GM18520 (cell line): Measurements from ENCODE around the gene ZNF57.
"Not testable (repeated sequence)": the region's sequence is repeated elsewhere in the genome, so short reads cannot be mapped to it uniquely, and the experiment has no call there.

Experiments
- ATAC-seq: cut with Tn5 transposase; IDR thresholded peaks from one replicate; pipeline ENCODE4 v1.9.1; 2021; ENCODE audit not compliant: unreplicated experiment

ZNF57 gene

DNA sequence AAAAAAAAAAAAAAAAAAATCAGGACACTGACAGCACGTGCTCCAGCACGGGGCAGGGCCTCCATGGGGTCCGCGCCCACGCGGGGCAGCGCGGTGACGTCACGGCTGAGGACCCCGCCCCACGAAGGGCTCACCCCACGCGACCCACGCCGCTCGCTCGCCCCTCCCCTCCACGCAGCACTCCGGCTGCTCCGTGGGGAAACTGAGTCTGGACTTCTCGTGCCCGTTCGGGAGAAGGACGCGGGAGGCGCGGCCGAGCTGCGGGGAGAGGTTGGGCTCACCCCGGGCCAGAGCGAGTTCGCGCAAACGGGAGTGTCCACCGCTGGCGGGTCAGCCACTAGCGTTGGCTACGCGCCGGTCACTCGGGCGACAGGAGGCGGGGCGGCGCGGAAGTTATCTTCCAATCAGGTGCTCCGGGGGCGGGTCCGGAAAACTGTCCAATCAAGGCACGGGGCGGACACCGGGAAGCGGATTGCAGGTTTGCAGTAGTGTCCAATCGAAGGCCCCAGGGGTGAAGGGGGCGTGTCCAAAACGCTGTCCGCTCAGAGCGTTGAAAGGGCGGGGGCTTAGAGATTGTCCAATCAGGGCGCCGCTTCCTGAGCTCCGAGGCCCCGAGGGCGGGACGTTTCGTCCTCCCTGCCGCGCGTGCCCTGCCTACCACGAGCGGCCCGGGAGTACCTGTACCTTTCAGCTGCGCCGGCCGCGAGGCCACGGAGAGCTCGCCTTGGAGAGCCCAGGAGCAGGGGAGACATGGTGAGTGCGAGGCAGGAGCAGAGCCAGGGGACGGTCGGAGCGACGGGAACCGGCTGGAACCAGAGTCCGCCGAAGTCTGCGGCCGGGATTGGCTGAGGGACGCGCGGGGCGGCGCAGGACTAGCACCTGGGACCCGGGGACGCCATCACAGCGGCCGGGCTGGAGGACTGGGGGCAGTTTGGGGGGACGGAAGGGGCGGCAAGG is at the start of gene ZNF57:
ZNF57 (plus strand) TSS at position 633 of the 957 bp plus-strand sequence; CDS start at position 751, 118 bp downstream.
- ATAC-seq, result peak; percentile 85

DNA sequence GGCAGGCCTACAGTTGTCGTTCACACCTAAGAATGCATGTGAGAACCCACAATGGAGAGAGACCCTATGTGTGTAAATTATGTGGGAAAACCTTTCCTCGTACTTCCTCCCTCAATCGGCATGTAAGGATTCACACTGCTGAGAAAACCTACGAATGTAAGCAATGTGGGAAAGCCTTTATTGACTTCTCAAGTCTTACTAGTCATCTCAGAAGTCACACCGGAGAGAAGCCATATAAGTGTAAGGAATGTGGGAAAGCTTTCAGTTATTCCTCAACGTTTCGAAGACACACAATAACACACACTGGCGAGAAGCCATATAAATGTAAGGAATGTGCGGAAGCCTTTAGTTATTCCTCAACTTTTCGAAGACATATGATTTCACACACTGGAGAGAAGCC is 48.1 kb upstream of the ZNF57 start:
- ATAC-seq, result no peak

DNA sequence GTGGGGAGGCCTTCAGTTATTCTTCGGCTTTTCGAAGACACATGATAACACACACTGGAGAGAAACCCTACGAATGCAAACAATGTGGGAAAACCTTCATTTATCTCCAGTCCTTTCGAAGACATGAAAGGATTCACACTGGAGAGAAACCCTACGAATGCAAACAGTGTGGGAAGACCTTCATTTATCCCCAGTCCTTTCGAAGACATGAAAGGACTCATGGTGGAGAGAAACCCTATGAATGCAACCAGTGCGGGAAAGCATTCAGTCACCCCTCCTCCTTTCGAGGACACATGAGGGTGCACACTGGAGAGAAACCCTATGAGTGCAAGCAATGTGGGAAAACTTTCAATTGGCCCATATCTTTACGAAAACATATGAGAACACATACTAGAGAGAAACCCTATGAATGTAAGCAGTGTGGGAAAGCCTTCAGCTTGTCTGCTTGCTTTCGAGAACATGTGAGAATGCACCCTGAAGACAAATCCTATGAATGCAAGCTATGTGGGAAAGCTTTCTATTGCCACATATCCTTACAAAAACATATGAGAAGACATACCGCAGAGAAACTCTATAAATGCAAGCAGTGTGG is 47.6 kb upstream of the ZNF57 start:
- ATAC-seq, result no peak

DNA sequence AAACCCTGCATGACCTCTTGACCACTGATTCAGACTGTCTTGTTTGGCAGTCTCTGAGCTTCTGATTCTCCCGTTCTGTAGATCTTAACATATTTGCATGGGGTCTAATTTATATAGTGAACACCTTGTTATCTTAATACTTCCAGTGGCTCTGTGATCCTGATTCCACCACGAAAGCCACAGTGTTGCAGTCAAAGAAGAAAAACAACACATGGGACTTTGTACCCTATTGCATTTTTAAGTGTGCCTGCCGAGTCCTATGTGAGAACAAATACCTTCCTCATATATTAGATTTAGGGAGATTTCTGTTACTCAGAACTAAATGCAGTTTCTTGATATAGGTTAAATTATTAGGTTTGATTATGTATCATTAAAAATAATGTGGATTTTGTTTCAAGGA is 45.9 kb upstream of the ZNF57 start:
- ATAC-seq, result no peak

- ATAC-seq, result no peak
Measured at GRCh38 chr19:2856457-2857050, 44.2 kb upstream of the ZNF57 start.

DNA sequence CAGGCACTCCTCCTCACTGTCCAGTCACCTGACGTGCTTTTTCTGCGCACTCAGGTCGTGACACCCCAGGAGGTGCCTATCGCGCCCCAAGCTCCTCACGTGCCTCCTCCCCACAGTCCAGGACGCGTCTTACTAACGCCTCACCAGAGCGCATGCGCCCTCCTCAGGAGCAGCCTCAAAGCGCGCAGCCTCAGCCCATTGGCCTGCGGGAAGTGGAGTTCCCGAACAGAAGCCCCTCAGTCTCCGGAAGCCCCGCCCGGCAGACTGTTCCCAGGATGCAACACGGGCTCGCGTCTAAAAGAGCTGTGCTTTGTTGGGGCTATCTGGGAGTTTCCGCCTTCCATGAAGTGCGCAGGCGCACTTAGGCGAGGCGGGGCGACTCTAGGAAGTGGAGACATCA is 41.9 kb upstream of the ZNF57 start:
- ATAC-seq, result no peak

DNA sequence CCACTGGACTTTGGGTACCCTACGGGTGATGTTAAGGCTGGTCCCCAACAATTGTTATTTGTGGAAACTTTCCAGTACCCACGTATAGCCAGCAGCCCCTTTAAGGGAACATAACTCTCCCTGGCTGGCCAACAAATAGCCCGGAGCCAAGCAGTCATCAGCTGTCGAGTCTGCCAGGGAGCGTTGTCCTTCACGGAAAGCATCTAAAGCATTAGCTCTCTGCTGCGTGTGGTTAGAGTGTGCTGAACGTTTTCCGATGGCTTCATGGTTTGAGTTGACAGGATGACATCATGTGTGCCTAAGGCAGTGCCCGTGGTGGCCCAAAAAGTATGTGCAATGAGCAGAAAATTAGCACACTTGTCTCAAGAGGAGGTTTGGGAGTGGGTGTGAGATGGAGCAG is 36.9 kb upstream of the ZNF57 start:
- no peak for ATAC-seq

GRCh38 chr19:2865334-2866100 is 35.2 kb upstream of the ZNF57 start:
- no peak for ATAC-seq

- no peak for ATAC-seq
Measured at GRCh38 chr19:2866495-2867024, 34.2 kb upstream of the ZNF57 start.

GRCh38 chr19:2867025-2867991 is 33.4 kb upstream of the ZNF57 start, which contains the start of gene ZNF556:
ZNF556 (plus strand) TSS chr19:2867335; CDS start chr19:2867422, 87 bp downstream.
- no peak for ATAC-seq

DNA sequence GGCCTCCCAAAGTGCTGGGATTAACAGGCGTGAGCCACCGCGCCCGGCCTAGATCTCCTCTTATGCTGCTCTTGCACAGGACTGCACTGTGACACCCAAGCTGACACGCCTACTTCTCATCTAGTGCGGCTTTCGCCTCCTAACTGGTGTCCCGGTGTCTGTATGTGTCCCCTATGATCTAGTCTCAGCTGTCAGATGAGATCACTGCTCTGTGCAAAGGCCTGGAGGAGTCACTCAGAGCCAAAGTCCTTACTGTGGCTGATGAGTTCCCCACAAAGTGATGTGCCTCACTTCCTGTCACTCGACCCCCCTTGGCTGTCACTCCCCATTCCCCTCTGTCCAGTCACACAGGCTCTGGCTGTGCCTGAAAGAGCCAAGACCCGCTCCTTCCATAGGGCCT is 31.1 kb upstream of the ZNF57 start:
- no peak for ATAC-seq

GRCh38 chr19:2872175-2872574 is 28.6 kb upstream of the ZNF57 start:
- not testable (repeated sequence) for ATAC-seq

- no peak for ATAC-seq
Measured at GRCh38 chr19:2877398-2878331, 23.1 kb upstream of the ZNF57 start.

DNA sequence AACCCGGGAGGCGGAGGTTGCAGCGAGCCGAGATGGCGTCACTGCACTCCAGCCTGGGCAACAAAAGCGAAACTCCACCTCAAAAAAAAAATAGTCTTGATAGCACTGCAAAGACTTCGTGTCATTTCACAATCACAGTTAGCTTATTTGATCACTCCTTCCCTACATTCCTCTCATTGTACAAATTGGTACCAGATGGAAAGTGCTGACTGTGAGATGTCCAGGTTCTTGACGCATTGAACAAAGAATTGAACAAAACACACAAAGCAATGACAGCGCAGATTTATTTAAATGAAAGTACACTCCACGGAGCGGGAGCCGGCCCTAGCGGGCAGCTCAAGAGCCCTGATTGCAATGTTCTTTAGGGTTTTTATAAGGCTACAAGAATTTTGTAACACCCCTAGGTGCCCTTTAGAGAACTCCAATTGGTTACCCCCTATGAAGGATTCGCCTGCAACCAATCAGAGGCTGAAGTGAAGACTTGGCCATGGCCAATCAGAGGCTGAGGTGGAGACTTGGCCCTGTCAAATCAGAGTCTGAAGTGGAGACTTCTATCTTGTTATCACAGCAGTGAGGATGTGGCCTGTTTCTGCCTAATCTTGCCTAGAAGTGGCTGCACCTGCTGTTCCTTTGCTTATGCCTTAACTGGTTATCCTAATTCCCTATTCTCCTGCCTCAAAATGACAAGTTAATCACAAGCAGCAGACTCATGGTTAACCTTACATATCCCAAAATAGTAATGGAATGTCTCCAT is 16.9 kb upstream of the ZNF57 start:
- ATAC-seq, result no peak

DNA sequence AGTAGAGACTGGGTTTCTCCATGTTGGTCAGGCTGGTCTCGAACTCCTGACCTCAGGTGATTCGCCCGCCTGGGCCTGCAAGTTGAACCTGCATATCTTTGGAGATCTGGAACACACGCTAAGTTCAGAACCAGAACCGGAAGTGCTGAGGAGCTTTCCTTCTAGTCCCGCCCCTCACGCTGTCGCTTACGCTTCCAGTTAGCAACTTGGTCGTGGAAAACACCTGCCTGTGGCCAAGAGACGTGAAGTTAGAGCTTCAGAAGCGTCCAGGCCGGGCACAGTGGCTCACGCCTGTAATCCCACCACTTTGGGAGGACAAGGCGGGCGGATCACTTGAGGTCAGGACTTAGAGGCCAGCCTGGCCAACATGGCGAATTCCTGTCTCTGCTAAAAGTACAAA is 15.0 kb upstream of the ZNF57 start:
- ATAC-seq, result no peak

- ATAC-seq, result no peak
Measured at GRCh38 chr19:2887391-2887914, 13.3 kb upstream of the ZNF57 start.

DNA sequence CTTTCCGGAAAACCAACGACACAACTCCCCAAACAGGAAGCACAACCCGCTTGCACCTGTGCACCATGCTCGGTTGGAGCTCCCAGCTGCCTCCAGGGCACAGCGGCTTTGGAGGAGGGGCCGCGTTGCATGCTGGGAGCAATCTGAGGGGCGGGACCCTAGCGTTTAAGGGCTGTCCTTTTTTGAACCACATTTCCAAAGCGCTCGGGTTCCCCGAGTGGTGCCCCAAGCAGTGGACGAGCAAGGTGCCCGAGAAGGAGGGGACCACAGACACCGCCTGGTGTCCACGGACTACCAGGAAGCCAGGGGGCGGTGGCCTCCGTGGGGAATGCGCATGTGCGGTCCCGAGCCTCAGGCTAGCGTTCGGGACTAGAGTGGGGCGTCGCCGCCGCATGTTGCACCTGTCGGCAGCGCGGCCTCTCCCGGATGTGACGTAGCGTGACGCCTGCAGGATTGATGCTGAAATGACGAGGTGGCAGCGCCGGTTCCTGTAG is 11.9 kb upstream of the ZNF57 start:
- ATAC-seq, result no peak
